IMR-90 (cell line): ENCODE data around the gene MTIF2. TPM values are rescaled to one million over a fixed set of nuclear protein-coding genes. Genes with fewer than 3 reads are reported as not detected.

ENCODE experiments used
- ATAC-seq: fragments of 200-7000 bp; cut with Tn5 transposase; 2 replicates; pipeline ENCODE4 v1.9.1; 2020; ENCODE audit warnings: low read depth, mild to moderate bottlenecking, moderate library complexity
- BruUV-seq: library from RNA; stranded (reverse); fragments of 400-500 nt; replicated peaks from 2 replicates; lab custom pipeline; 2021; lab: Mats Ljungman, UMichigan
- CTCF ChIA-PET: fragments of 300-600 bp; formaldehyde crosslinking; extraction: SDS; loops from one replicate; lab custom pipeline; 2021; ENCODE audit warnings: antibody characterized with exemption; lab: Yijun Ruan, JAX
- POLR2A ChIA-PET: fragments of 300-600 bp; sonication (Branson Sonifier 250); formaldehyde crosslinking; loops from one replicate; lab custom pipeline; 2022; ENCODE audit warnings: antibody characterized with exemption; ENCODE audit not compliant: unreplicated experiment; lab: Charles Lee
- DNase-seq: peaks from one replicate; pipeline ENCODE4 v3.0.0; 2013
- H2AFZ ChIP-seq: replicated peaks from 2 replicates; pipeline ENCODE3; 2013; ENCODE audit warnings: low read length, mild to moderate bottlenecking; ENCODE audit not compliant: poor library complexity
- H2AK5ac ChIP-seq: 2 replicates; pipeline ENCODE4 v1.6.1; 2013; ENCODE audit warnings: low read depth, low read length, inconsistent platforms
- H2AK9ac ChIP-seq: replicated peaks from 2 replicates; pipeline ENCODE3; 2013; ENCODE audit warnings: mild to moderate bottlenecking, low read depth, low read length, moderate library complexity; ENCODE audit not compliant: poor library complexity
- H2BK120ac ChIP-seq: 2 replicates; pipeline ENCODE4 v1.6.1; 2013; ENCODE audit warnings: low read depth, low read length, inconsistent platforms
- H2BK15ac ChIP-seq: 3 replicates; pipeline ENCODE4 v1.6.1; 2013; ENCODE audit warnings: low read depth, low read length, inconsistent platforms
- H2BK20ac ChIP-seq: 2 replicates; pipeline ENCODE4 v1.6.1; 2013; ENCODE audit warnings: low read depth, mild to moderate bottlenecking, inconsistent platforms, low read length, moderate library complexity
- H2BK5ac ChIP-seq: 2 replicates; pipeline ENCODE4 v1.6.1; 2013; ENCODE audit warnings: mild to moderate bottlenecking, low read depth, low read length, inconsistent platforms; ENCODE audit not compliant: poor library complexity, severe bottlenecking
- H3K14ac ChIP-seq: replicated peaks from 2 replicates; pipeline ENCODE4 v1.6.1; 2013; ENCODE audit warnings: low read depth, low read length, inconsistent platforms
- H3K18ac ChIP-seq: 2 replicates; pipeline ENCODE4 v1.6.1; 2013; ENCODE audit warnings: low read depth, low read length, control low read depth
- H3K23ac ChIP-seq: 2 replicates; pipeline ENCODE4 v1.6.1; 2013; ENCODE audit warnings: low read depth, low read length, inconsistent platforms
- H3K27ac ChIP-seq: 2 replicates; pipeline ENCODE4 v1.5.1; 2013; ENCODE audit warnings: mild to moderate bottlenecking, control low read depth, low read length; ENCODE audit not compliant: insufficient read depth
- H3K27me3 ChIP-seq: 2 replicates; pipeline ENCODE4 v1.6.1; 2013; ENCODE audit warnings: low read length; ENCODE audit not compliant: control insufficient read depth, insufficient read depth
- H3K36me3 ChIP-seq: 2 replicates; pipeline ENCODE4 v1.6.1; 2013; ENCODE audit warnings: low read length, mixed read lengths; ENCODE audit not compliant: control insufficient read depth, insufficient read depth
- H3K4ac ChIP-seq: 2 replicates; pipeline ENCODE4 v1.6.1; 2013; ENCODE audit warnings: low read depth, low read length, inconsistent platforms
- H3K4me1 ChIP-seq: 2 replicates; pipeline ENCODE4 v1.6.1; 2013; ENCODE audit warnings: low read length, mixed read lengths; ENCODE audit not compliant: control insufficient read depth, insufficient read depth
- H3K4me2 ChIP-seq: 2 replicates; pipeline ENCODE4 v1.6.1; 2013; ENCODE audit warnings: low read depth, mild to moderate bottlenecking, control low read depth, low read length, moderate library complexity
- H3K4me3 ChIP-seq: 2 replicates; pipeline ENCODE4 v1.5.1; 2013; ENCODE audit warnings: low read depth, mild to moderate bottlenecking, control low read depth, low read length, moderate library complexity; ENCODE audit not compliant: insufficient read depth
- H3K56ac ChIP-seq: 2 replicates; pipeline ENCODE4 v1.6.1; 2013; ENCODE audit warnings: low read length, inconsistent platforms; ENCODE audit not compliant: insufficient read depth; ENCODE audit errors: extremely low read depth
- H3K79me1 ChIP-seq, 2 experiments: 2 replicates each; pipeline ENCODE4 v1.6.1; 2013; ENCODE audit warnings: low read length in 2 of 2, inconsistent platforms in 1 of 2, low read depth in 1 of 2
- H3K9ac ChIP-seq: 2 replicates; pipeline ENCODE4 v1.6.1; 2013; ENCODE audit warnings: low read depth, low read length, control low read depth
- H3K9me1 ChIP-seq: 2 replicates; pipeline ENCODE4 v1.6.1; 2013; ENCODE audit warnings: low read length, inconsistent platforms; ENCODE audit not compliant: insufficient read depth
- H3K9me3 ChIP-seq: 2 replicates; pipeline ENCODE4 v1.6.1; 2013; ENCODE audit warnings: low read length; ENCODE audit not compliant: control insufficient read depth, insufficient read depth
- H4K20me1 ChIP-seq: 2 replicates; pipeline ENCODE4 v1.6.1; 2013; ENCODE audit warnings: low read length, inconsistent platforms; ENCODE audit not compliant: insufficient read depth
- H4K5ac ChIP-seq: 2 replicates; pipeline ENCODE4 v1.6.1; 2013; ENCODE audit warnings: mild to moderate bottlenecking, low read depth, low read length, control low read depth
- H4K8ac ChIP-seq, 2 experiments: 2 replicates each; pipeline ENCODE4 v1.6.1; 2013; ENCODE audit warnings: low read depth in 2 of 2, low read length in 2 of 2, control low read depth in 1 of 2, inconsistent platforms in 1 of 2
- H4K91ac ChIP-seq: 2 replicates; pipeline ENCODE4 v1.6.1; 2013; ENCODE audit warnings: low read depth, low read length, inconsistent platforms; ENCODE audit not compliant: insufficient read depth
- BHLHE40 ChIP-seq: fragments of 150-350 bp; IDR thresholded peaks from 2 replicates; pipeline ENCODE4 v1.6.1; 2016; ENCODE audit warnings: mild to moderate bottlenecking, low read depth, low read length
- CEBPB ChIP-seq: IDR thresholded peaks from 2 replicates; pipeline ENCODE4 v1.6.1; 2012; ENCODE audit warnings: low read depth, low read length, improper control_type of control experiment
- POLR2A ChIP-seq: IDR thresholded peaks from 2 replicates; pipeline ENCODE4 v1.6.1; 2012; ENCODE audit warnings: mild to moderate bottlenecking, low read depth, low read length
- RAD21 ChIP-seq: IDR thresholded peaks from 2 replicates; pipeline ENCODE4 v1.6.1; 2012; ENCODE audit warnings: low read length, improper control_type of control experiment
- RFX5 ChIP-seq: IDR thresholded peaks from 2 replicates; pipeline ENCODE4 v1.8.0; 2012; ENCODE audit warnings: low read depth, mild to moderate bottlenecking, low read length, moderate library complexity
- WGBS, 2 experiments: methylation state at CpG; one replicate each; pipeline versions ENCODE4 v1.1.5 to v1.1.7; 2013; ENCODE audit warnings: missing lambda C conversion rate in 2 of 2; ENCODE audit not compliant: insufficient read length in 1 of 2; ENCODE audit errors: extremely low coverage in 2 of 2; 5-methylcytosine and 5-hydroxymethylcytosine counted together
- dilution Hi-C: fragments of 300-500 bp; cut with HindIII; formaldehyde crosslinking; loops from one replicate; pipeline ENCODE4 v1.14.3; 2018; ENCODE audit warnings: low sequenced_read_pairs; ENCODE audit not compliant: unreplicated experiment
- in situ Hi-C: fragments of 300-500 bp; cut with MboI; formaldehyde crosslinking; loops from 3 replicates; pipeline ENCODE4 v1.14.3; 2019; ENCODE audit warnings: low sequenced_read_pairs, inconsistent platforms, mixed read lengths
- intact Hi-C: fragments of 100-400 bp; cut with micrococcal nuclease; formaldehyde crosslinking; loops from 2 replicates; pipeline ENCODE4 v1.10.0; 2022
- polyA plus RNA-seq, 3 experiments: library from polyadenylated mRNA; depleted of rRNA; stranded (reverse); fragments of >200 nt; gene quantifications; 2 replicates each; pipeline ENCODE4 v1.2.3, GENCODE V29; 2012; ENCODE audit warnings: low replicate concordance in 1 of 3
- total RNA-seq: library from RNA; depleted of rRNA; stranded (reverse); fragments of >200 nt; gene quantifications from 2 replicates; pipeline ENCODE4 v1.2.3, GENCODE V29; 2012
- TF ChIP-seq, protein P1 (sequence below): fragments of 150-350 bp; IDR thresholded peaks from 2 replicates; pipeline ENCODE4 v1.6.1; 2016; ENCODE audit warnings: low read depth, mild to moderate bottlenecking, low read length, moderate library complexity, borderline replicate concordance

The MTIF2 gene
- total and polyA plus RNA-seq, 2 of the 4 experiments (the other 2 are of a cell fraction), result 10.8 to 22.6 TPM

DNA sequence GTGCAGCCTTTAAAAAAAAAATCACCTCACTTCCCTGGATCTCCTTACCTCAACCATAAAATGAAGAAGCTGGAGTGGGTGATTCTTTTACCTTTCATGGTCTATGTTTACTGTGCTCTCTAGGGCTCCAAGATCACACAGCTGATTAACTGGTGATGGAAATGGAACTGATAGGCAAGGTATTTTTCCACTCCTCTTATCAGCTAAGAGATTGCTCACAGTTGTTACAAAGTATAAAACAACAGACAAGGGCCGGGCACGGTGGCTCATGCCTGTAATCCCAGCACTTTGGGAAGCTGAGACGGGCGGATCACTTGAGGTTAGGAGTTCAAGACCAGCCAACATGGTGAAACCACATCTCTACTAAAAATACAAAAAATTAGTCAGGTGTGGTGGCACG, 22.0 kb downstream of the MTIF2 start:
- H3K4me2 ChIP-seq, result no peak overlapping the region
- no peak overlapping the region for H2BK5ac ChIP-seq
- 0 out of 2 replicates have a peak, but pooled peaks cover 3% of the 10 kb centered on the region for H3K9me1 ChIP-seq
- H4K8ac ChIP-seq, result no peak overlapping the region
- no peak overlapping the region for H3K27ac ChIP-seq
- H4K91ac ChIP-seq, result no peak overlapping the region
- intact Hi-C loops (no loop called here), in situ Hi-C loops (no loop called here), dilution Hi-C loops (no loop called here)
- no peak overlapping the region for H4K5ac ChIP-seq
- no peaks in the 10 kb centered on the region for H4K20me1 ChIP-seq
- no peaks in the 10 kb centered on the region for H3K27me3 ChIP-seq
- H3K36me3 ChIP-seq, result peaks cover 20% of the 10 kb centered on the region
- H3K18ac ChIP-seq, result no peak overlapping the region
- H3K79me1 ChIP-seq, result no peaks in the 10 kb centered on the region; a peak in 1 of 4 replicates
- ChIA-PET CTCF (no interaction called here), POLR2A (no interaction called here)
- H3K56ac ChIP-seq, result no peak overlapping the region
- DNase-seq (no peak), ATAC-seq (no peak)
- no peak overlapping the region for H3K4me3 ChIP-seq
- H2AFZ ChIP-seq, result no peak overlapping the region
- no peak overlapping the region for H2BK120ac ChIP-seq
- no peak overlapping the region for H2BK20ac ChIP-seq
- H3K14ac ChIP-seq, result no peak overlapping the region
- H3K4me1 ChIP-seq, result no peaks in the 10 kb centered on the region
- H2AK9ac ChIP-seq, result no peak overlapping the region
- WGBS, 2 experiments, result no CpG with 5 or more reads among the region's 5 CpGs
- no peak overlapping the region for H3K4ac ChIP-seq
- no peak overlapping the region for H3K23ac ChIP-seq
- TF ChIP-seq BHLHE40, result no peak
- TF ChIP-seq POLR2A, result no peak
- TF ChIP-seq, protein P1, sequence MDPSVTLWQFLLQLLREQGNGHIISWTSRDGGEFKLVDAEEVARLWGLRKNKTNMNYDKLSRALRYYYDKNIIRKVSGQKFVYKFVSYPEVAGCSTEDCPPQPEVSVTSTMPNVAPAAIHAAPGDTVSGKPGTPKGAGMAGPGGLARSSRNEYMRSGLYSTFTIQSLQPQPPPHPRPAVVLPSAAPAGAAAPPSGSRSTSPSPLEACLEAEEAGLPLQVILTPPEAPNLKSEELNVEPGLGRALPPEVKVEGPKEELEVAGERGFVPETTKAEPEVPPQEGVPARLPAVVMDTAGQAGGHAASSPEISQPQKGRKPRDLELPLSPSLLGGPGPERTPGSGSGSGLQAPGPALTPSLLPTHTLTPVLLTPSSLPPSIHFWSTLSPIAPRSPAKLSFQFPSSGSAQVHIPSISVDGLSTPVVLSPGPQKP, result no peak
- no peak for TF ChIP-seq RAD21
- no peak for TF ChIP-seq CEBPB
- no peak for TF ChIP-seq RFX5
- H2BK15ac ChIP-seq, result no peak overlapping the region
- H2AK5ac ChIP-seq, result no peak overlapping the region
- no TSS peak for BruUV-seq
- H3K9ac ChIP-seq, result no peak overlapping the region
- H3K9me3 ChIP-seq, result no peaks in the 10 kb centered on the region
